Measurements from ENCODE around the gene AOX1.

AOX1 gene

GRCh38 chr2:200662727-200663126, 76.9 kb downstream of the AOX1 start:
- no peak for TF ChIP-seq CTCF (IDR thresholded peaks at IDR 0.05; ENCODE audit: low read length)
- Histone ChIP-seq H3K4me2 (ENCODE audit: low read length) (no peak overlapping the region), H3K9me2 (ENCODE audit: low read depth, low read length) (no peaks in the 10 kb centered on the region), H3F3A (ENCODE audit: insufficient read depth, low read length) (no peaks in the 10 kb centered on the region; the same call in 1 of the 2 replicates), H3K27ac (ENCODE audit: low read depth, low read length, poor library complexity, severe bottlenecking) (no peak overlapping the region), H3K79me2 (ENCODE audit: insufficient read depth, low read length) (no peaks in the 10 kb centered on the region), H2AFZ (ENCODE audit: low read length) (no peak overlapping the region), H4K20me1 (ENCODE audit: insufficient read depth, low read length) (no peaks in the 10 kb centered on the region), H3K4me1 (ENCODE audit: insufficient read depth, low read length, severe bottlenecking) (peaks cover 39% of the 10 kb centered on the region), H3K4me3 (ENCODE audit: low read depth, low read length, poor library complexity, severe bottlenecking) (no peak overlapping the region), H3K9ac (ENCODE audit: low read length) (no peak overlapping the region), H3K27me3 (ENCODE audit: insufficient read depth, low read length) (no peaks in the 10 kb centered on the region), H3K36me3 (ENCODE audit: insufficient read depth, low read length) (peaks cover 35% of the 10 kb centered on the region), H3K9me3 (ENCODE audit: low read length) (no peaks in the 10 kb centered on the region)

- no peak overlapping the region for H2AFZ ChIP-seq (ENCODE audit: low read length)
Measured at GRCh38 chr2:200664770-200665494, 79.1 kb downstream of the AOX1 start.

GRCh38 chr2:200665626-200666453, 80.0 kb downstream of the AOX1 start:
- no peak overlapping the region for H3K27ac ChIP-seq (ENCODE audit: low read depth, low read length, poor library complexity, severe bottlenecking)
- H3K9me2 ChIP-seq (ENCODE audit: low read depth, low read length) = no peaks in the 10 kb centered on the region
- no peaks in the 10 kb centered on the region for H3K79me2 ChIP-seq (ENCODE audit: insufficient read depth, low read length)
- no peaks in the 10 kb centered on the region for H3K9me3 ChIP-seq (ENCODE audit: low read length)
- no peak overlapping the region for H3K4me2 ChIP-seq (ENCODE audit: low read length)
- TF ChIP-seq CTCF (IDR thresholded peaks at IDR 0.05; ENCODE audit: low read length) (no peak), EZH2 (IDR thresholded peaks at IDR 0.05; ENCODE audit: borderline replicate concordance, low read length) (no peak)
- no peak overlapping the region for H3K4me3 ChIP-seq (ENCODE audit: low read depth, low read length, poor library complexity, severe bottlenecking)
- no peaks in the 10 kb centered on the region for H3K27me3 ChIP-seq (ENCODE audit: insufficient read depth, low read length)
- no peak overlapping the region for H3K9ac ChIP-seq (ENCODE audit: low read length)
- H3K4me1 ChIP-seq (ENCODE audit: insufficient read depth, low read length, severe bottlenecking) = peaks cover 25% of the 10 kb centered on the region
- H3F3A ChIP-seq (ENCODE audit: insufficient read depth, low read length) = no peaks in the 10 kb centered on the region
- no peak overlapping the region for H2AFZ ChIP-seq (ENCODE audit: low read length)
- no peaks in the 10 kb centered on the region for H4K20me1 ChIP-seq (ENCODE audit: insufficient read depth, low read length)
- H3K36me3 ChIP-seq (ENCODE audit: insufficient read depth, low read length) = peaks cover 36% of the 10 kb centered on the region

More at GRCh38 chr2:200664770-200665494, 79.1 kb downstream of the AOX1 start:
- Histone ChIP-seq H3K4me2 (ENCODE audit: low read length) (no peak overlapping the region), H4K20me1 (ENCODE audit: insufficient read depth, low read length) (no peaks in the 10 kb centered on the region), H3K27me3 (ENCODE audit: insufficient read depth, low read length) (no peaks in the 10 kb centered on the region), H3F3A (ENCODE audit: insufficient read depth, low read length) (no peaks in the 10 kb centered on the region; the same call in 1 of the 2 replicates), H3K4me1 (ENCODE audit: insufficient read depth, low read length, severe bottlenecking) (peaks cover 31% of the 10 kb centered on the region), H3K79me2 (ENCODE audit: insufficient read depth, low read length) (no peaks in the 10 kb centered on the region), H3K4me3 (ENCODE audit: low read depth, low read length, poor library complexity, severe bottlenecking) (no peak overlapping the region), H3K27ac (ENCODE audit: low read depth, low read length, poor library complexity, severe bottlenecking) (no peak overlapping the region), H3K36me3 (ENCODE audit: insufficient read depth, low read length) (peaks cover 38% of the 10 kb centered on the region), H3K9ac (ENCODE audit: low read length) (no peak overlapping the region), H3K9me2 (ENCODE audit: low read depth, low read length) (no peaks in the 10 kb centered on the region), H3K9me3 (ENCODE audit: low read length) (no peaks in the 10 kb centered on the region)
- no peak for TF ChIP-seq EZH2 (IDR thresholded peaks at IDR 0.05; ENCODE audit: borderline replicate concordance, low read length)
- no peak for TF ChIP-seq CTCF (IDR thresholded peaks at IDR 0.05; ENCODE audit: low read length)

Data from OCI-LY1 (cell line).